Activated naive CD8-positive, alpha-beta T cell treated with anti-CD3 and anti-CD28 coated beads for 36 hours (primary cell): ENCODE results near the gene AGRN. TPM values are rescaled to one million over a fixed set of nuclear protein-coding genes. Genes with fewer than 3 reads are reported as not detected.
"Not testable (repeated sequence)": the region's sequence is repeated elsewhere in the genome, so short reads cannot be mapped to it uniquely, and the experiment has no call there.

Experiments
- DNase-seq: peaks from one replicate; pipeline ENCODE4 v3.0.0; 2021
- H3K27ac Mint-ChIP-seq: one replicate; pipeline ENCODE4 v1.8.0; 2022; ENCODE audit warnings: mild to moderate bottlenecking, moderate library complexity, mixed read lengths
- H3K27me3 Mint-ChIP-seq: one replicate; pipeline ENCODE4 v1.8.0; 2022; ENCODE audit warnings: mild to moderate bottlenecking, mixed read lengths
- H3K36me3 Mint-ChIP-seq: one replicate; pipeline ENCODE4 v1.8.0; 2021; ENCODE audit warnings: mild to moderate bottlenecking, mixed read lengths
- H3K4me1 Mint-ChIP-seq: one replicate; pipeline ENCODE4 v1.8.0; 2021; ENCODE audit warnings: mixed read lengths
- H3K4me3 Mint-ChIP-seq: one replicate; pipeline ENCODE4 v1.8.0; 2022; ENCODE audit warnings: mild to moderate bottlenecking, moderate library complexity, mixed read lengths
- H3K9me3 Mint-ChIP-seq: one replicate; pipeline ENCODE4 v1.8.0; 2022; ENCODE audit warnings: mixed read lengths
- total RNA-seq, 2 experiments: library from RNA; stranded (reverse); gene quantifications; one replicate each; pipeline ENCODE4 v1.2.3, GENCODE V29; 2021

Gene AGRN
- total RNA-seq, 2 experiments from 2014 or later = 30.4 to 30.5 TPM

DNA sequence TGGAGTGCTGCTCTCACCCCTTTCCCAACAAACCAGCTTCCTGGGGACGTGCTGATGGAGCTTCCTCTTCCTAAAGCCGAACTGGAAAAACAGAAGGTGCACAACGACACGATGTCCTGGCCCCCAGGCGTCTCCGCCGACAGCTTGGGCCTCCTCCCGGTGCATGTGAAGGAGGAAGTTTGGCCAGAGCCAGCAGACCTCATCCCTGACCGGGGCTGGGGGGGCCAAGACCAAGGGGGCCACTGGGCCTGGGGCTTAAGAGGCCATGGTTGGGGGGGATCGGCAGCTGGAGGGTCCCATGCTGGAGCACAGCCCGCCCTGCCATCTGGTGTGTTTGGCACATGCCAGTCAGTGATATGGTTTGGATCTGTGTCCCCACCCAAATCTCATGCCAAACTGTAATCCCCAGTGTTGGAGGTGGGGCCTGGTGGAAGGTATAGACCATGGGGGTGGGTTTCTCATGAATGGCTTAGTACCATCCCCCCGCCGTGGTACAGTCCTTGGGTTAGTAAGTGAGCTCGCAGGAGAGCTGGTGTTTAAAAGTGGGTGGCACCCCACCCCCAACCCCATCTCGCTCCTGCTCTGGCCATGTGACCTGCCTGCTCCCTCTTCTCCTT lies 26.4 kb upstream of the AGRN start:
- Mint-ChIP-seq H3K27ac (no peak overlapping the region), H3K4me3 (no peak overlapping the region), H3K36me3 (no peaks in the 10 kb centered on the region), H3K4me1 (peaks cover 13% of the 10 kb centered on the region), H3K9me3 (peaks cover 4% of the 10 kb centered on the region), H3K27me3 (peaks cover 43% of the 10 kb centered on the region)
- no peak for DNase-seq

DNA sequence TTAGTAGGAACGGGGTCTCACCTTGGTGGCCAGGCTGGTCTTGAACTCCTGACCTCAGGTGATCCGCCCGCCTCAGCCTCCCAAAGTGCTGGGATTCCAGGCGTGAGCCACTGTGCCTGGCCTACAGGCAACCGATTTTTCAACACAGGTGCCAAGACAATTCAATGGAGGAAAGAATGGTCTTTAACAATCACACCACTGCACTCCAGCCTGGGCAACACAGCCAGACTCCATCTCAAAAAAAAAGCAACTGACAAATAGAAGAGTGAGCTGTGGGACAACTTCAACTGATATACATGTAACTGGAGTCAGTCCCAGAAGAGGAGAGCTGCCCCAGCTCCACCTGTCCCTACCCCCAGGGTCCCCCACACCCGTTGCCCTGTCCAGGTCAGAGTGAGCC lies 25.4 kb upstream of the AGRN start:
- H3K27ac Mint-ChIP-seq, H3K36me3 Mint-ChIP-seq, H3K4me3 Mint-ChIP-seq, H3K9me3 Mint-ChIP-seq, DNase-seq: not testable (repeated sequence)
- Mint-ChIP-seq H3K4me1 (peaks cover 13% of the 10 kb centered on the region), H3K27me3 (peaks cover 37% of the 10 kb centered on the region)

DNA sequence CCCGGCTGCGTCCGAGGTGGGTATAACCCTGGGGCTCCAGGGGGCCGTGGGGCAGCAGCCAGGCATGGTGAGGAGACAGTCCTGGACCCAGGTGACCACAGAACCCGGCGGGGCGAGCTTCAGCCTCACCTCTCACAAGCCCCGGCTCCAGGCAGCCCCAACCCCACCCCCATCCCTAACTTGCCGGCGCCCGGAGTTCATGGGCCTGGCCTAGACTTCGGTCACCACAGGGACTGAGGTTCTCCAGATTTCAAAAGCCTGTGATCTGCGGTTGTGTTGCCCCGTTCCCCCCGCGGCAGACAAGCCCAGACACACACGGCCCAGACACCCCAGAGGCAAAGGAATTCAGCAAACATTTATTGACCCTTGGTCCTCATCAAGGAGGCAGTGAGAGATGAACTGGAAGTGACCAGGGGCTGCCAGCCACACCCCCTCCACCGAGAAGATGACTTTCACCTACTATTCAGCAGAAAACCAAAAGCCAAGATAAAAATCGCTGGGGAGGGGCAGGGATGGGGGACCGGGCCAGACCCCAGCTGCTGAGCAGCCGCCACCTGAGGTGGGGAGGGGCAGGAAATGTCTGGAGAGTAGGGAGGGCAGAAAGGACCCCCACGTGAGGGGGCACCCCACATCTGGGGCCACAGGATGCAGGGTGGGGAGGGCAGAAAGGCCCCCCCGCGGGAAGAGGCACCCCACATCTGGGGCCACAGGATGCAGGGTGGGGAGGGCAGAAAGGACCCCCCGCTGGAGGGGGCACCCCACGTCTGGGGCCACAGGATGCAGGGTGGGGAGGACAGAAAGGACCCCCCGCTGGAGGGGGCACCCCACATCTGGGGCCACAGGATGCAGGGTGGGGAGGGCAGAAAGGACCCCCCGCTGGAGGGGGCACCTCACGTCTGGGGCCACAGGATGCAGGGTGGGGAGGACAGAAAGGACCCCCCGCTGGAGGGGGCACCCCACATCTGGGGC lies 24.0 kb upstream of the AGRN start:
- peaks cover 4% of the 10 kb centered on the region for H3K9me3 Mint-ChIP-seq
- no peaks in the 10 kb centered on the region for H3K36me3 Mint-ChIP-seq
- no peak overlapping the region for H3K4me3 Mint-ChIP-seq
- H3K27ac Mint-ChIP-seq = no peak overlapping the region
- peaks cover 34% of the 10 kb centered on the region for H3K27me3 Mint-ChIP-seq
- H3K4me1 Mint-ChIP-seq = peaks cover 14% of the 10 kb centered on the region
- no peak for DNase-seq

DNA sequence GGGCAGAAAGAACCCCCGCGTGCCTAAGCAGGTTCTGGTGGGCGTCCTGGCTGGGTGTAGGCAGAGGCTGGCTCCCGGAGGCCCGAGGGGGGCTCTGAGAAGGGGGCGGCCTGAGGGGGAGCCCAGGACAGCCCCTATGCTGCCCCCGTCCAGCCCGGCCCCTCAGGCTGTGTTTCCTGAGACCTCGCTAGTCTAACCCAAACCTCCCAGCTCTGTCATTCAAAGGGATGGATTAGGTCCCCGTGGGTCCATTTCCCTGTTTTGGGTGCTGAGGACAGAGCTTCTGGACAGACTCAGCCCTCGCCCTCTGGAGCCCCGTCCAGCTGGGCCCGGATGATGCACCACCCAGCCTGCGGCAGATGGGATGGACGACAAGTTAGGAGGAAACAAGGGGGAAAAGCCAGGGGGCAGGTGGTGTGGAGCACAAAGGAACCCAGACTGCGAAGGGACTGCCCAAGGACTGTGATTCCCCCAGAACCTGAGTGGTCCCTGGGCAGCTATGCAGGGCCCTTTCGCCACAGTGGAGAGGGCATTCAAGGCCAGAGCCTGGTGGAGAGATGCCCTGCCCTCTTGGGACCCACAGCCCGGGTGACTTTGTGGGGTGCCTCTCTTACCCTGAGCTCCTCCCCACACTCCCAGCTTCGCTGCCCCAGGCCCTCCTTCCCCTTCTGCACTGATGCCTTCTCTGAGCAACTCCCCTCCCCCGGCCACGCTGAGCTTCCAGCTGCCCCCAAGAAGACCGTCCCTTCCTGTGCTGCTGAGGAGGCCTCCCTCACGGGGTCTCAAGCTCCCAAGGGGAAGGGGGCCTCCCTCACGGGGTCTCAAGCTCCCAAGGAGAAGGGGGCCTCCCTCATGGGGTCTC lies 22.8 kb upstream of the AGRN start:
- peaks cover 4% of the 10 kb centered on the region for H3K9me3 Mint-ChIP-seq
- no peak overlapping the region for H3K27ac Mint-ChIP-seq
- no peak overlapping the region for H3K4me3 Mint-ChIP-seq
- peaks cover 9% of the 10 kb centered on the region for H3K4me1 Mint-ChIP-seq
- no peak for DNase-seq
- peaks cover 41% of the 10 kb centered on the region for H3K27me3 Mint-ChIP-seq
- no peaks in the 10 kb centered on the region for H3K36me3 Mint-ChIP-seq

DNA sequence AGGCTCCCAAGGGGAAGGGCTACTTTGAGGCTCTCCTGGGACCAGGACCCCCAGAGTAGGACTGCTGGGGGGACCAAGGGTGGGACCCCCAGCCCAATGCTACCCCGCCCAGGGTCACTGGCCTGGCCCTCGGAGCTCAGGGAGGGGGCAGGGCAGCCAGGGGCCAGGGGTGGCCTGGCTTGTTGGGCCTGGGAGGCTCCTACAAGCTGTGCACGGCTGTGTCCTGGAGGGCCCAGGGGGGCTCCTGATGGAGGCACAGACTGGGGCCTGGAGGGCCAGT lies 22.3 kb upstream of the AGRN start:
- Mint-ChIP-seq H3K9me3 (peaks cover 1% of the 10 kb centered on the region), H3K36me3 (no peaks in the 10 kb centered on the region), H3K27me3 (peaks cover 46% of the 10 kb centered on the region), H3K4me3 (no peak overlapping the region), H3K27ac (no peak overlapping the region), H3K4me1 (peaks cover 6% of the 10 kb centered on the region)
- DNase-seq = no peak

DNA sequence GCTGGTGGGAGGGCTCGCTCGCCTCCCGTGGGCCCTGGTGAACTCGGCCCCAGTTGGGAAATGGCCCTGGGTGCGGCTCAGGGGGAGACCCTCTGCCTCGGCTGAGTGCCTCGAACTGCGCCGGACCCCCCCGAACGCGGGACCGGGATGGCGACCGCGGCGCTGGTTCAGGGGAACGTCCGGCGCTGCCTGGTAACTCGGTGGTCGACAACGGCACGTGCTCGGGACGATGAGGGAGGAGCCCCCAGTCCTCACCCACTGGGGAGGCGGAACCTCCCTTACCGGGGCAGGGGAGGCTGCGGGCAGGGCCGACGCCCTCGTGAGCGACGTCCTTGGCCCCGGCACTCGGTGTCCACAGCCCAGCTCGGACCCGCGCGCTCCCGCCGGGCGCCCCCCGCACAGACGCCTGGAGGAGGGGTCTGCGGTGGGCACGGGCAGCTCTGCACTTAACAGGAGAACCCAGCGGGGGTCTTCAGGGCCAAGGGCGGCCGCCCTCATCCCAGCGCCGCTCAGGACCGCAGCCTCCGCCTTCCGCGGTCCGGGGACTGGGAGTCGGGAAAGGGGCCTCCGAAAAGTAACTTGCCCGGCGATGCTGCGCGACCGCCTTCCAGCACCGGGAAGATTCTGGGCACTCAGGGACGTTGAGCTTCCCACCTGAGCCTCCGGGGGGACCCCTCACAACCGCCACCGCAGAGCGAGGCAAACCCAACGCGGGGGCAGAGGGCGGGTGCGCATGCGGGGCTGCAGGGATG lies 21.8 kb upstream of the AGRN start:
- Mint-ChIP-seq H3K27ac (no peak overlapping the region), H3K36me3 (no peaks in the 10 kb centered on the region), H3K4me1 (peaks cover 5% of the 10 kb centered on the region), H3K27me3 (peaks cover 52% of the 10 kb centered on the region), H3K9me3 (no peaks in the 10 kb centered on the region), H3K4me3 (no peak overlapping the region)
- DNase-seq = no peak

DNA sequence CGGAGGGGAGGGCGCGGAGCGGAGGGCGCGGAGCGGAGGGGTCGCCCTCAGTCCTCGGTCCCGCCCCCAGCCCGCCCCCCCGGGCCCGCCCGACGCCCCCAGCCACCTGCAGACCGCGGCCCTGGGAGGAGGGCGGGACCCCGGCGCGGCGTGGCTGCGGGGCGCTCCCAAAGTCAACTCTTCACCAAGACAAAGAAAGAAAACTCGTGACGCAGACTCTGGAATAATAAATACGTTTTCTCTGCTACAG lies 21.2 kb upstream of the AGRN start:
- H3K27me3 Mint-ChIP-seq = peaks cover 56% of the 10 kb centered on the region
- no peak overlapping the region for H3K27ac Mint-ChIP-seq
- H3K36me3 Mint-ChIP-seq = no peaks in the 10 kb centered on the region
- no peak for DNase-seq
- H3K9me3 Mint-ChIP-seq = no peaks in the 10 kb centered on the region
- H3K4me1 Mint-ChIP-seq = peaks cover 5% of the 10 kb centered on the region
- H3K4me3 Mint-ChIP-seq = no peak overlapping the region

DNA sequence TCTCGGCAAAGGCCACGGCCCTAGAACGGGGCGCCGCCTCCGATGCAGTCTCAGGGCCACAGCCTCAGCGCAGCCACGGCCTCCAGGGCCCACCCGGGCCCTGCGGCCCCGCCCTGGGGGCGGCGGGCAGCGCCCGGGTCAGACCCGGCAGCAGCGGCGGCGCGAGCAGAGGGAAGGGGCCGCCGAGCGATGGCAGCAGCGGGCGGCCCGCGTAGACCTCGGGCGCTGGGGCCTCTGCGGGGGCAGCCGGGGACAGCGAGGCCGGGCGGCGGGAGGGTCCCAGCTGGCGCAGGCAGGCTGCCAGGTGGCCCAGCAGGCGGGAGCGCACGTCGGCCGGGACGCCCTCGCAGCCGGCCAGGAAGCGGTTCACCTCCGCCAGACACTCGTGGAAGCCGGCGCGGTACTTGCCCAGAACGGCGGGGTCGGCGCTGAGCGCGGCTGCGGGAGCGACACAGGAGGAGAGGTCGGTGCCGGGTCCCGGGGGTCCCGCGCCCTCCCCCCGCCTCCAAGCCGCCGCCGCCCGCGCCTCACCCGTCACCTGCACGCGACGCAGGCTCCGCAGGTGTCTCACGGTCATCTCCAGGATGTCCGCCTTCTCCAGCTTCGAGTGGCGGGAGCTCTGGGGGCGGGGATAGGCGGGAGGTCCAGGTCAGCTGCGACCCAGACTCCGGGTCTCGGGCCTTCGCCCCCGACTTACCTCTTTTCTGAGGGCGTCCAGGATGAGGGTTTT lies 20.8 kb upstream of the AGRN start:
- peaks cover 61% of the 10 kb centered on the region for H3K27me3 Mint-ChIP-seq
- no peak for DNase-seq
- no peaks in the 10 kb centered on the region for H3K9me3 Mint-ChIP-seq
- no peak overlapping the region for H3K4me3 Mint-ChIP-seq
- H3K36me3 Mint-ChIP-seq = no peaks in the 10 kb centered on the region
- H3K4me1 Mint-ChIP-seq = peaks cover 5% of the 10 kb centered on the region
- H3K27ac Mint-ChIP-seq = no peak overlapping the region

DNA sequence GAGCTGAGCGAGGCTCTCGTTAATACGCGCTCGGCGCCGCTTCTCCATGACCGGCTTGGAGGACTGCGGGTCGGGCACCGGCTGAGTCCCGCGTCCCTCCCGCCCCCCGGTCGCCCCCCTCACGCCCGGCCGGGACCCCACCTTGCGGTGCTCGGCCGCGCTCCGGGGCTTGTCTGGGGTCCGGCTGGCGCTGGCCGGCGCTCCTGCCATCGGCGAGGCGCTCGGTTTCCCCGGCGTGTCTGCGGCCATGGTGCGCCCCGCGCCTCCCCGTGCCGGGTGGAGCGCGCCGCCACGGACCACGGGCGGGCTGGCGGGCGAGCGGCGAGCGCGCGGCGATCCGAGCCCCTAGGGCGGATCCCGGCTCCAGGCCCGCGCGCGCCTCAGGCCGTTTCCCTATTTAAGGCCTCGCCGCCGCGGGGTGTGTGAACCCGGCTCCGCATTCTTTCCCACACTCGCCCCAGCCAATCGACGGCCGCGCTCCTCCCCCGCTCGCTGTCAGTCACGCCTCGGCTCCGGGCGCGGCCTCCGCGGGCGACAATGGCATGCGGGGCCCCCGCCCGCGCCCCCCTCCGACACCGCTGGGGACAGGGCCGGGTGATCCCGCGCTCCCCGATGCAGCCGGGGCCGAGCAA lies 20.1 kb upstream of the AGRN start, which contains the start of gene HES4:
HES4 (minus strand) TSS at position 373 of the 632 bp plus-strand sequence; CDS start at position 249, 124 bp downstream.
- Mint-ChIP-seq H3K4me1 (peaks cover 9% of the 10 kb centered on the region), H3K4me3 (peak within 1 kb of the TSS; percentile 72), H3K9me3 (no peaks in the 10 kb centered on the region), H3K27me3 (peaks cover 66% of the 10 kb centered on the region), H3K36me3 (no peaks in the 10 kb centered on the region), H3K27ac (no peak within 1 kb of the TSS)
- peak; percentile 66 for DNase-seq

DNA sequence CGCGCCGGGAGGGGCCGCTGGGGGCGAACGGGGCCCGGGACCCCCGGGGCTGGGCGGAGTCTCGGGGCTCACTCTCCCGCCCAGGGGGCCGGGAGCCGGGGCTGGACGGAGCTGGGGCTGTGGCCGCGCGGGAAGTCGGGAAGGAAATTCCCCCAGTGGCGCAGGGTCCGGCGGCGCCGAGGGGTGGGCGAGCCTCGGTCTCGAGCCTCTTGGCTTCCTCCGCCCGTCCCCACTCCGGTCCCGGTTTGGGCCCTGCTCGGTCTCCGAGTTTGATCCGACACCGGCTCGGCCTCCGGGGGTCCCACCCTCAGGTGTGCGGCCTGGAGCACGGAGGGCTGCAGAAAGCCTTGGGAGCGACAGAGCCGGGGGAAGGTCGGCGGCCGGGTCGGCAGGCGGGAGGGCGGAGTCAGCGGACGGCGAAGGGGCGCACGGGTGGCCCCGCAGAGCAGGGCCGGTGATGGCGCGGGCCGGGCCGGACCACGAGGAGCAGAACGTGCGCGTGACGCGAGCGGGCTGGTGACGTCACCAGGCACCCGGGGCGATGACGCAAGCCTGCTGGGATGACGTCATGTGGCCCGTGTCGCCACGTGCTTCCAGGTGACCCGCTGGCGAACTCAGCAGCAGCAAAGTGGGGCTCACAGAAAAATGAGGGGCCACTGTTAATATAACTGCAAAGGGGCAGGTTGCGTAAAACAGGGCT lies 19.4 kb upstream of the AGRN start:
- Mint-ChIP-seq H3K4me1 (peaks cover 15% of the 10 kb centered on the region), H3K9me3 (no peaks in the 10 kb centered on the region), H3K27me3 (peaks cover 67% of the 10 kb centered on the region), H3K36me3 (no peaks in the 10 kb centered on the region), H3K4me3 (peak overlapping the region; percentile 72), H3K27ac (no peak overlapping the region)
- peak; percentile 71 for DNase-seq

DNA sequence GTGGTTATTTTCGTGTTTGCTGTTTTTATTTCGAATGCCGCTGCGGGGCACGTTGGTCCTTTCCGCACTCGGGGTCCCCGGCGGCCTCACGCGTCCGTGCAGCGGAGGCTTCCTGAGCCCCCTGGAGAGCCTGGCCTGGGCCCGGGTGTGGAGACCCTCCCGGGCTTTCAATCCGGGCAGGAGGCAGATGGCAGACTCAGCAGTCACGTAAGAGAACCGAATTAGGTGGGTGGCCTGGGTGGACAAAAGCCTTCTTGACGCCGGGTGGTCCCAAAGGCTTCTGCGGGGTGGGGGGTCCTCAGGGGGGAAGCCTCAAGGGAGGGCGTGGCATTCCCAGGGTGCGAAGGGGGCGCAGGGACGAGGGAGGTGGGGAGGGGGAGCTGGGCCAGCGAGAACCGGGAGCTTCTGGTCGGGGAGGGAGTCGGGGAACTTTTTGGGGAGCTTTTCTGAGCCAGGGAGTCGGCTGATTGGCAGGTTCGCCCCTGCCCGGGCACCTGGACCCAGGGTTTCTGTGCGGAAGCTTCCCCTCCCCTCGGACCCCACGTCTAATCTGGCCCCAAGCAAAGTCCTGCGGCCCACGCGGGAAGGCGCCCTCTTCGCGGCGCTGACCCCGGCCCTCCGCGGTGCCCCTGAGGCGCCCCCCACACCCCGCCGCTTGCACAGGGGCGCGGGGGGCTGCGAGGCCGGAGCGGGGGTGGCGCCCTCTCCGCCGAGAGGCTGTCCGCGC lies 18.7 kb upstream of the AGRN start:
- Mint-ChIP-seq H3K36me3 (no peaks in the 10 kb centered on the region), H3K9me3 (no peaks in the 10 kb centered on the region), H3K27me3 (peaks cover 67% of the 10 kb centered on the region), H3K4me3 (peak overlapping the region; percentile 72), H3K4me1 (peaks cover 13% of the 10 kb centered on the region), H3K27ac (no peak overlapping the region)
- no peak for DNase-seq

DNA sequence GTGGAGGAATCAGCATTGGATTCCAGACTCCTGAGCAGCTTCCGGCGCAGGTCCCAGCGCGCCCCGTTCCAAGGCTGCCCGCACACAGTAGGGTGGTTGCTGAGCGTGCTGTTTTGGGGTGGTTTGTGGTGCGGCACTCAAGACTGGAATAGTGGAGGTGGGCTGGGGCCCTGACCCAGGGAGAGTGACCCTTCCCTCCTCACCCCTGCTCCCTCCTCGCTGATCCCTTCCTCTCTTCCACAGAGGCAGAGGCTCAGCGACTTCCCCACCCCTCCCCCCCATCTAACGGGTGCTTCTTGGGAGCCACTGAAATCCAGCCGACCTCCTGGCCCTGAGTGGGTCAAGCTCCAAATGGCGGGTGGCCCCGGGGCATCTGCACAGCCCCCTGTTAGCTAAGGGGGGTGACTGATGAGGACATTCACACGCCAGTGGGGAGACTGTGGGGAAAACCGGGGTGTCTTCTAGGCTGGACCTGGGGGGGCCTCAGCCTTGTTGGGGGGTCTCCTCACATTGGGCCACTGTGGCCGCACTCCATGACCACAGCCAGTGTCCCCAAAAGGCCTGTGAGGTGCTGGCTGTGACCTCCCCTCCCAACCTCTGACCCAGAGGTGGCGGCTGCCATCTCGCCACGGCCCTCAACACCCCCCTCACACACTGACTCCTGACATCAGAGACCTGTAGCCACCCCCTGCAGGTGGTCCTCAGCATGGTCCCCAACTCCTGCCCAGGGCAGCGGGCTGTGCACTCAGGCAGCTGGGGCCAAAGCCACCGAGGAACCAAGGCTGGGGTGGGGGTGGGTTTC lies 16.1 kb upstream of the AGRN start:
- Mint-ChIP-seq H3K27ac (no peak overlapping the region), H3K4me1 (peaks cover 11% of the 10 kb centered on the region), H3K4me3 (no peak overlapping the region), H3K9me3 (no peaks in the 10 kb centered on the region), H3K27me3 (peaks cover 65% of the 10 kb centered on the region), H3K36me3 (no peaks in the 10 kb centered on the region)
- no peak for DNase-seq
